ENCODE results near the gene VLDLR. TPM values are rescaled to one million over a fixed set of nuclear protein-coding genes. Genes with fewer than 3 reads are reported as not detected.

The VLDLR gene
- total and polyA plus RNA-seq, 2 of the 8 experiments (the other 6 are each of a cell fraction or from before 2014, with no cell fraction given), result 24.2 to 49.1 TPM

DNA sequence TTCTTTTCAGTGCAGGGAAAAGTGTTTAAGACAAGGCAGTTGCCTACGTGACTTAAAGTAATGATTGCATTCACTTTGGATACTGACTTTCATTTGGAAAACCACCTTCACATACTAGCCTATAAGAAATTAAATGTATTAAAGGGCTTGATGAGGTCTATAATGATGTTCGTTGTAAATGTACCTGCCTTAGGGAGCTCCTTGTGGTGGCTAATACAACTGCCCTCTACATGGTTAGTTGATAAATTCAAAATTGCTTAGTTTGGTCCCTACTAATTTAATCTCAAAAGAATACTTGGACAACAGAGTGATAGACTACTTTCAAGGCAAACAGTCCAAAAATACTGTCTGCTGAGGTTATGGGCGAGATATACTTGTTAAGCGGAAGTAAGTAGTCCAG lies 3.8 kb downstream of the VLDLR start (continued):
- no peak for TF ChIP-seq SAP30 (IDR thresholded peaks at IDR 0.05; ENCODE audit: insufficient read depth, insufficient replicate concordance, low read length)
- TF ChIP-seq, protein P1, sequence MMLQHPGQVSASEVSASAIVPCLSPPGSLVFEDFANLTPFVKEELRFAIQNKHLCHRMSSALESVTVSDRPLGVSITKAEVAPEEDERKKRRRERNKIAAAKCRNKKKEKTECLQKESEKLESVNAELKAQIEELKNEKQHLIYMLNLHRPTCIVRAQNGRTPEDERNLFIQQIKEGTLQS (IDR thresholded peaks at IDR 0.05; ENCODE audit: insufficient read depth, low read depth, low read length), result no peak
- TF ChIP-seq RAD21 (IDR thresholded peaks at IDR 0.05 in 1 of 2, conservative IDR thresholded peaks at IDR 0.05 in 1 of 2; ENCODE audit: low read depth in 2 of 2, low read length in 2 of 2), result peak in 1 of 2 experiments; percentile 30; a peak in 1 of 4 replicates
- TF ChIP-seq CBX5 (IDR thresholded peaks at IDR 0.05; ENCODE audit: low read depth, low read length), result no peak
- TF ChIP-seq, protein P2, sequence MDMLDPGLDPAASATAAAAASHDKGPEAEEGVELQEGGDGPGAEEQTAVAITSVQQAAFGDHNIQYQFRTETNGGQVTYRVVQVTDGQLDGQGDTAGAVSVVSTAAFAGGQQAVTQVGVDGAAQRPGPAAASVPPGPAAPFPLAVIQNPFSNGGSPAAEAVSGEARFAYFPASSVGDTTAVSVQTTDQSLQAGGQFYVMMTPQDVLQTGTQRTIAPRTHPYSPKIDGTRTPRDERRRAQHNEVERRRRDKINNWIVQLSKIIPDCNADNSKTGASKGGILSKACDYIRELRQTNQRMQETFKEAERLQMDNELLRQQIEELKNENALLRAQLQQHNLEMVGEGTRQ (IDR thresholded peaks at IDR 0.05; ENCODE audit: low read length), result no peak
- TF ChIP-seq KDM1A (IDR thresholded peaks at IDR 0.05; ENCODE audit: borderline replicate concordance, low read length), result no peak
